ENCODE measurements around the gene LRRC8E.

LRRC8E gene

DNA sequence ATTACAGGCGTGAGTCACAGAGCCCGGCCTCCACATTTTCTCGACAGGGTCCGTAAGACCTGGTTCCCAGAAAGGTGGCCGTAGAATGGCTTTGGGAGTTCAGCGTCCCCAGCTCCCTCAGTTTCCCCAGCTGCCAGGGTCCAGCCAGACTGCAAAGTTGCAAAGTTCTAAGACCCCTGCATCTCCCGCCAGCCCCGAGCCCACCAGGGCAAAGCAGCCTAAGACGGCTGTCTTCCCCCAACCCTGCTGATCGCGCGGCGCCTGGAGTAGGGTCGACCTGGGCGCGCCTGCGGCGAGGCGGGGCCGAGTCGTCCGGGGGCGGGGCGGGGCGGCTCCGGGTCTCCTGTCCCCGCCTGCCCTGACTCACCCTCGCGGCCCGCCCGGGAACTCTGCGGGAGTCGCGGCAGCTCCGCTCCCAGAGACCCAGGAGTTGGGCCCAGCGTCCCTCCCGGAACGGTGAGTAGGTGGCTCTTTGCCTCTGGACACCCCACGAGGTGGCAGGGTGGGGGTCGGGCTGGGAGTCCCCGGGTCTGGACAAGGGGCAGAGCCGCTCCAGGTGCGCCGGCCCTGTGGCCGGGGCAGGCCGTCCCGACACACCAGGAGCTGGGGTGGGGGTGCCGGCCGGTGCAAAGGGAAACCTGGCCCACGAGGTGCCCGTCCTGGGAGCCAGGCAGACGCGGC lies at the start of gene LRRC8E:
LRRC8E (plus strand) TSS at position 366 of the 681 bp plus-strand sequence. CDS start 7,094 bp downstream, outside the sequence.
- H3K27ac ChIP-seq (ENCODE audit: low read depth, low read length): no peak within 1 kb of the TSS
- H3K4me3 ChIP-seq (ENCODE audit: low read depth, low read length): peak within 1 kb of the TSS; percentile 92
- peak within 1 kb of the TSS; percentile 23 for H2AFZ ChIP-seq (ENCODE audit: low read length, unreplicated experiment)
- H3K4me1 ChIP-seq (ENCODE audit: control insufficient read depth, insufficient read depth, low read length, unreplicated experiment): no peaks in the 10 kb centered on the region
- H3K36me3 ChIP-seq (ENCODE audit: insufficient read depth, low read length): no peaks in the 10 kb centered on the region
- H3K27me3 ChIP-seq (ENCODE audit: insufficient read depth, low read length): no peaks in the 10 kb centered on the region
- H3K79me2 ChIP-seq (ENCODE audit: control insufficient read depth, insufficient read depth, low read length, unreplicated experiment): peaks cover 3% of the 10 kb centered on the region

DNA sequence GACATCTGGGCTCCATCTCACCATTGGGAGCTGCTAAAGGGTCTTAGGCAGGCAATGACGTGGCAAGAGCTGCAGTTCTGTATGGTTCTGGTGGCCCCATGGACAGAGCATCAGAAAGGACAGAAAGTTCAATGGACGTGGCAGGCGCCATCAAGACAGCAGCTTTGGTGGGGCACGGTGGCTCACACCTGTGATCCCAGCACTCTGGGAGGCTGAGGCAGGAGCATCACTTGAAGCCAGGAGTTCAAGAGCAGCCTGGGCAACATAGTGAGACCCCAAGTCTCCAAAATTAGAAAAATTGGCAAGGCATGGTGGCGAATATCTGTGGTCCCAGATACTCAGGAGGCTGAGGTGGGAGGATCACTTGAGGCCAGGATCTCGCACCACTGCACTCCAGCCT lies 48.8 kb upstream of the LRRC8E start:
- no peak overlapping the region for H2AFZ ChIP-seq (ENCODE audit: low read length, unreplicated experiment)
- no peaks in the 10 kb centered on the region for H3K36me3 ChIP-seq (ENCODE audit: insufficient read depth, low read length)

DNA sequence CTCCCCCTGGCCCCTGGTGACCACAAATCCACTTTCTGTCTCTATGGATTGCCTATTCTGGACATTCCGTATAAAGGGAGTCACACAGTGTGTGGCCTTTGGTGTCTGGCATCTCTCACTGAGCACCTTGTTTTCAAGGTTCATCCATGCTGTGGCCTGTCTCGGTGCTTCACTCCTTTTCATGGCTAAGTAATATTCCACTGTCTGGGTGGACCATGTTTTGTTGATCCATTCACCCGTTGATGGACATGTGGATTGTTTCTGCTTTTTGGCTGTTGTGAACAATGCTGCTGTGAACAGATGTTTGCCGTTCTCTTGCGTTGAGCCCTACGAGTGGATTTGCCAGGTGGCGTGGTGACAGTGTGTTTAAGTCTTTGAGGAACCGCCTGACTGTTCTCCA lies 47.7 kb upstream of the LRRC8E start:
- Histone ChIP-seq H2AFZ (ENCODE audit: low read length, unreplicated experiment) (no peak overlapping the region), H3K27me3 (ENCODE audit: insufficient read depth, low read length) (no peaks in the 10 kb centered on the region), H3K27ac (ENCODE audit: low read depth, low read length) (no peak overlapping the region), H3K79me2 (ENCODE audit: control insufficient read depth, insufficient read depth, low read length, unreplicated experiment) (no peaks in the 10 kb centered on the region), H3K36me3 (ENCODE audit: insufficient read depth, low read length) (no peaks in the 10 kb centered on the region), H3K4me3 (ENCODE audit: low read depth, low read length) (no peak overlapping the region), H3K4me1 (ENCODE audit: control insufficient read depth, insufficient read depth, low read length, unreplicated experiment) (peaks cover 12% of the 10 kb centered on the region)

More for the DNA sequence above, 48.8 kb upstream of the LRRC8E start:
- Histone ChIP-seq H3K4me1 (ENCODE audit: control insufficient read depth, insufficient read depth, low read length, unreplicated experiment) (peaks cover 12% of the 10 kb centered on the region), H3K79me2 (ENCODE audit: control insufficient read depth, insufficient read depth, low read length, unreplicated experiment) (no peaks in the 10 kb centered on the region), H3K27me3 (ENCODE audit: insufficient read depth, low read length) (no peaks in the 10 kb centered on the region), H3K4me3 (ENCODE audit: low read depth, low read length) (no peak overlapping the region), H3K27ac (ENCODE audit: low read depth, low read length) (no peak overlapping the region)

DNA sequence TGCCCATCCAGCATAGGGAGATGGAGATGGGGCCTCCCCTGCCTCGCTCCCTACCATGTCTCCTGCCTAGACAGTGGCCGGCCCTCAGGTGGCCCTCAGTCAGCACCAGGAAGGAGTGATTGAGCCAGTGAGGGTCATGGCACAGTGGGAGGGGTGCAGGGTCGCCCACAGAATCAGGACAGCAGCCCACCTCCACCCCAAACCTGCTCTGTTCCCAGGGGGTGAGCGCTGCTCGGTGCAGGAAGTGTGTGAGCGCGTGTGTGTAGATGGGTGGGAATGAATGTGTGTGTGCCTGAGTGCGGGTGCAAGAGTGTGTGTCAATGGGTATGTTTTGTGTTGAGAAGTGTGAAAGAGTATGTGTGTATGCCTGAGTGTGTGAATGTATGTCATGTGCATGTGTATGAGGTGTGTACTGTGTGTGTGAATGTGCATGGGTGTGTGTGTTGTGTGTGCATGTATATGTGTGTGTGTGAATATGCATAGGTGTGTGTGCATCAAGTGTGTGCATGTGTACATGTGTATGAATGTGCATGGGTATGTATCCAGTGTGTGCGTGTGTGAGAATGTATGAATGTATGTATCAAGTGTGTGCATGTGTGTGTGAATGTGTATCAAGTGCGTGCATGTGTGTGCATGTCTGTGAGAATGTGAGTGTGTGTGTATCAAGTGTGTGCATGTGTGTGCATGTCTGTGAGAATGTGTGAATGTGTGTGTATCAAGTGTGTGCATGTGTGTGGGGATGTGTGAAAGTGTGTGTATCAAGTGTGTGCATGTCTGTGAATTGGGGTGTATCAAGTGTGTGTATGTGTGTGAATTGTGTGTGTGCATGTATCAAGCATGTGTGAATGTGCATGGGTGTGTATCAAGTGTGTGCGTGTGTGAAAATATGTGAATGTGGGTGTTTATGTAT lies 46.3 kb upstream of the LRRC8E start:
- no peak overlapping the region for H3K4me3 ChIP-seq (ENCODE audit: low read depth, low read length)
- peaks cover 12% of the 10 kb centered on the region for H3K4me1 ChIP-seq (ENCODE audit: control insufficient read depth, insufficient read depth, low read length, unreplicated experiment)
- H2AFZ ChIP-seq (ENCODE audit: low read length, unreplicated experiment): no peak overlapping the region
- H3K36me3 ChIP-seq (ENCODE audit: insufficient read depth, low read length): no peaks in the 10 kb centered on the region
- no peaks in the 10 kb centered on the region for H3K79me2 ChIP-seq (ENCODE audit: control insufficient read depth, insufficient read depth, low read length, unreplicated experiment)
- no peaks in the 10 kb centered on the region for H3K27me3 ChIP-seq (ENCODE audit: insufficient read depth, low read length)
- no peak overlapping the region for H3K27ac ChIP-seq (ENCODE audit: low read depth, low read length)

DNA sequence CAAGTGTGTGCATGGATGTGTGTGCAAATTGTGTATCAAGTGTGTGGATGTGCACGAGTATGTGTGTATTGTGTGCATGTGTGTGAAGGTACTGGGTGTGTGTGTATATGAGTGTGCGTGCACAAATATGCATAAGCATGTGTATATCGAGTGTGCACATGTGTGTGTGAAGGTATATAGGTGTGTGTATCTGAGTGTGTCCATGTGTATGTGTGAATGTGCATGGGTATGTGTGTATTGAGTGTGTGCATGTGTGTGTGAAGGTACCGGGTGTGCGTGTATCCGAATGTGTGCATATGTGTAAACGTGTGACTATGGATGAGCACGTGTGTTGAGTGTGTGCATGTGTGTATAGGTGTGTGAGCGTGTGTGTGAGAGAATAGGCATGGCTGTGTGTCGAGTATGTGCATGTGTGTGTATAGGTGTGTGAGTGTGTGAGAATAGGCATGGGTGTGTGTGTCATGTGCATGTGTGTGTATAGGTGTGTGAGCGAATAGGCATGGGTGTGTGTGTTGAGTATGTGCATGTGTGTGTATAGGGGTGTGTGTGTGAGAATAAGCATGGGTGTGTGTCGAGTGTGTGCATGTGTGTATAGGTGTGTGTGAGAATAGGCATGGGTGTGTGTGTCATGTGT lies 45.5 kb upstream of the LRRC8E start:
- peaks cover 8% of the 10 kb centered on the region for H3K4me1 ChIP-seq (ENCODE audit: control insufficient read depth, insufficient read depth, low read length, unreplicated experiment)
- H3K36me3 ChIP-seq (ENCODE audit: insufficient read depth, low read length): no peaks in the 10 kb centered on the region
- no peaks in the 10 kb centered on the region for H3K79me2 ChIP-seq (ENCODE audit: control insufficient read depth, insufficient read depth, low read length, unreplicated experiment)
- H3K27me3 ChIP-seq (ENCODE audit: insufficient read depth, low read length): no peaks in the 10 kb centered on the region
- H3K27ac ChIP-seq (ENCODE audit: low read depth, low read length): no peak overlapping the region
- H2AFZ ChIP-seq (ENCODE audit: low read length, unreplicated experiment): no peak overlapping the region
- H3K4me3 ChIP-seq (ENCODE audit: low read depth, low read length): no peak overlapping the region

DNA sequence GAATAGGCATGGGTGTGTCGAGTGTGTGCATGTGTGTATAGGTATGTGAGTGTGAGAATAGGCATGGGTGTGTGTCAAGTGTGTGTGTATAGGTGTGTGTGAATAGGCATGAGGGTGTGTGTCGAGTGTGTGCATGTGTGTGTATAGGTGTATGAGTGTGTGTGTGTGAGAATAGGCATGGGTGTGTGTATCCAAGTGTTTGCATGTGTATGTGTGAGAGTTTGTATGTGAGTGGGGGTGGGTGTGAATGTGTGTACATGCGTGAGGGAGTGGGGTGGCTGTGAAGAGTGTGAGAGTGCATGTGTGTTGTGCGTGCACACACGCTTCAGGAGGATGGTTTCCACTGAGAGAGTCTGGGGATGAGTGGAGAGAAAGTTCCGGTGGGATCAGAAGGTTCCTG lies 44.8 kb upstream of the LRRC8E start:
- H3K27ac ChIP-seq (ENCODE audit: low read depth, low read length): no peak overlapping the region

DNA sequence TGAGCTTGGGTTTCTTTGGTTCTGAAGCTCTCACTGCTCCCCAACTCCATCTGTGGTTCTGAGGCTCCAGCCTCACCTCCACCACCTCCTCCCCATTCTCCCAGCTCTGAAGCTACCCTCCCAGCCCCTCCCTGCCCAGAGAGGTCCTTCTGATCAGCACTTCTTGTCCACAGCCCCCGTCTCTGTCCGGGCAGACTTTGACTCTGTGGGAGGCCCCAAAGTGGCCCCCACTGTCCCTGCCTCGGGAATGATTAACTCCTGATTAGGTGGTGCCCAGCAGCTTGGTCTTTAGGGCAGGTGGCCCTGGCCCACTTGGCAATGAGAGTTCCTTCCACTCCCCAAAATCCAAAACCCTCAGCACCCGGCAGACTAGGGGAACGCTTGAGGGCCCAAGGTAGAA lies 43.9 kb upstream of the LRRC8E start:
- no peak overlapping the region for H2AFZ ChIP-seq (ENCODE audit: low read length, unreplicated experiment)
- no peaks in the 10 kb centered on the region for H3K27me3 ChIP-seq (ENCODE audit: insufficient read depth, low read length)
- peaks cover 3% of the 10 kb centered on the region for H3K4me1 ChIP-seq (ENCODE audit: control insufficient read depth, insufficient read depth, low read length, unreplicated experiment)
- no peak overlapping the region for H3K27ac ChIP-seq (ENCODE audit: low read depth, low read length)
- H3K79me2 ChIP-seq (ENCODE audit: control insufficient read depth, insufficient read depth, low read length, unreplicated experiment): no peaks in the 10 kb centered on the region
- H3K4me3 ChIP-seq (ENCODE audit: low read depth, low read length): no peak overlapping the region
- no peaks in the 10 kb centered on the region for H3K36me3 ChIP-seq (ENCODE audit: insufficient read depth, low read length)

More for the DNA sequence above, 44.8 kb upstream of the LRRC8E start:
- H3K36me3 ChIP-seq (ENCODE audit: insufficient read depth, low read length): no peaks in the 10 kb centered on the region
- no peaks in the 10 kb centered on the region for H3K27me3 ChIP-seq (ENCODE audit: insufficient read depth, low read length)
- H2AFZ ChIP-seq (ENCODE audit: low read length, unreplicated experiment): no peak overlapping the region
- H3K4me1 ChIP-seq (ENCODE audit: control insufficient read depth, insufficient read depth, low read length, unreplicated experiment): peaks cover 4% of the 10 kb centered on the region
- no peak overlapping the region for H3K4me3 ChIP-seq (ENCODE audit: low read depth, low read length)
- H3K79me2 ChIP-seq (ENCODE audit: control insufficient read depth, insufficient read depth, low read length, unreplicated experiment): no peaks in the 10 kb centered on the region

DNA sequence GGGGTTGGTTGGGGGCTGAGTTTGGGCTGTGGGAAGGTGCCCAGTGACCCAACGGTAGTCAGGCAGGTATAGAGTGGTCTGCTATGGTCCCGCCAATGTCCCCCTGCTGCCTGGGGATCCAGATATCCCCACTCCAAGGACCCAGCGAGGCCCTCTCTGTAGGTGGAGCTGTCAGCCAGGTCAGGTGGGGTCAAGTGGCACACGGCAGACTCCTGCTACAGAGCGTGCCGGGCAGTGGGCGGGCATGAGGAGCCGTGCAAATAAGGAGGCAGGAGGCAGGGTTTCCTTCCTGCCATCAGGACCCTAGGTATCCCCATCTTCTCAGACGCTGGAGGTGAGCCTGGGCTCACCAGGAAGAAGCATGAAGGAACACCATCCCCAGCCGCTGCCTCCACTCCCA lies 43.4 kb upstream of the LRRC8E start:
- Histone ChIP-seq H3K4me3 (ENCODE audit: low read depth, low read length) (no peak overlapping the region), H2AFZ (ENCODE audit: low read length, unreplicated experiment) (no peak overlapping the region)

DNA sequence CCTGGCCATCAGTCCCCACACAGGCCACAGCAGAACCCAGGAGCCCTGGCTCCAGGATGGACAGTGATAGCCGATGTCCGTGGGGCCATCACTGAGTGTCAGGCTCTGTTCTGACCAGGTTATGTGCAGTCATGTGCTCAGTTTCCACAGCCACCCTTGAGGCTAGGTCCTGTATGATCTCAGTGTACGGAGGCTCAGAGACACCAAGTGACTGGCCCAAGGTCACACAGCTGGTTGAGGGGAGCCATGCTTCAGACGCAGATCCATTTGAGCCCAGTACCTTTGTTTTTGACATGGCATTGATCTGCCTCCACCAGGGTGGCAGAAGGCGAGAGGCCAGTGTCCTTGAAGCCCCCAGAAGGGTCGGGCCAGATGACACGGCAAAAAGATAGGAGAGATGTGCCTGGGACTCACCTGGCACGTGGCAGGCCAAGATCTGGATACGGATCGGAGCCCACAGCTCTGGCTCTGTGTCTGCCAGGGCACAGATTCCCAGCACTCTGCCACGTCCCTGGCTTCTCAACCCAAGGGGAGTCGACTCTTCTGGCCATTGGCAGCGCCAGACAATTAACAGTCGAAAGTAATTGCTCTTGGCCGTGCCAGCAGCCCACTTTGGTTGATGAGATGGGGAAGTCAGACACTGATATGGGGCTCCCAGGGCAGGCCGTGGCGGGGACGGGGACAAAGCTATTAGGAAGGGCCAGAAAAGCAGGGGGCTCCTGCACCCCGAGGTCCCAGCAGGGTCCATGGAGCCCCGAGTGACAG lies 42.7 kb upstream of the LRRC8E start:
- H3K27ac ChIP-seq (ENCODE audit: low read depth, low read length): no peak overlapping the region

More for the DNA sequence above, 43.4 kb upstream of the LRRC8E start:
- no peaks in the 10 kb centered on the region for H3K27me3 ChIP-seq (ENCODE audit: insufficient read depth, low read length)
- no peak overlapping the region for H3K27ac ChIP-seq (ENCODE audit: low read depth, low read length)
- no peaks in the 10 kb centered on the region for H3K4me1 ChIP-seq (ENCODE audit: control insufficient read depth, insufficient read depth, low read length, unreplicated experiment)
- no peaks in the 10 kb centered on the region for H3K79me2 ChIP-seq (ENCODE audit: control insufficient read depth, insufficient read depth, low read length, unreplicated experiment)
- no peaks in the 10 kb centered on the region for H3K36me3 ChIP-seq (ENCODE audit: insufficient read depth, low read length)

DNA sequence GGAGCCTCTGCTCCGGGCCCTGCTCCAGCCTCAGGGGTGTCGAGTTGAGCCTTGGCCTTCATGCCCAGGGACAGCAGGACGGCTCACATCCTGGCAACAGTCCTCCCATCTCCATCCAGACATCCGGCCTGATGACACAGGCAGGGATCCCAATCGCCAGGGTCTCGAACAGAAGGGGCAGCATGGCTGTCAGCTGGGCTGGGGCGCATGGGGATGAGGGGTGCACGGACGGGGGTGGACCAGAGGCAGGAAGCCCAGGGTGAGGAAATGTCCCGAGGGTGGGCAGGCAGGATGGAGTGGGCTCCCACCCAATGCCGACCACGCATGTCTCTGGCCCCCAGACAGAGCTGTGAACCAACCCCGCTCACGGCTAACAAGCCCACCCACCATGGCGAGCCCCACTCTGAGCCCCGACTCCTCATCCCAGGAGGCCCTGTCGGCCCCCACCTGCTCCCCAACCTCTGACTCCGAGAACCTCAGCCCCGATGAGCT lies 42.1 kb upstream of the LRRC8E start:
- Histone ChIP-seq H3K4me3 (ENCODE audit: low read depth, low read length) (no peak overlapping the region), H3K27me3 (ENCODE audit: insufficient read depth, low read length) (no peaks in the 10 kb centered on the region), H3K4me1 (ENCODE audit: control insufficient read depth, insufficient read depth, low read length, unreplicated experiment) (no peaks in the 10 kb centered on the region), H3K79me2 (ENCODE audit: control insufficient read depth, insufficient read depth, low read length, unreplicated experiment) (no peaks in the 10 kb centered on the region), H3K36me3 (ENCODE audit: insufficient read depth, low read length) (no peaks in the 10 kb centered on the region), H3K27ac (ENCODE audit: low read depth, low read length) (no peak overlapping the region), H2AFZ (ENCODE audit: low read length, unreplicated experiment) (no peak overlapping the region)

More for the DNA sequence above, 42.7 kb upstream of the LRRC8E start:
- Histone ChIP-seq H3K27me3 (ENCODE audit: insufficient read depth, low read length) (no peaks in the 10 kb centered on the region), H3K4me3 (ENCODE audit: low read depth, low read length) (no peak overlapping the region), H2AFZ (ENCODE audit: low read length, unreplicated experiment) (no peak overlapping the region), H3K36me3 (ENCODE audit: insufficient read depth, low read length) (no peaks in the 10 kb centered on the region), H3K4me1 (ENCODE audit: control insufficient read depth, insufficient read depth, low read length, unreplicated experiment) (no peaks in the 10 kb centered on the region), H3K79me2 (ENCODE audit: control insufficient read depth, insufficient read depth, low read length, unreplicated experiment) (no peaks in the 10 kb centered on the region)
